ENCODE results near the gene SEPTIN12.

DNA sequence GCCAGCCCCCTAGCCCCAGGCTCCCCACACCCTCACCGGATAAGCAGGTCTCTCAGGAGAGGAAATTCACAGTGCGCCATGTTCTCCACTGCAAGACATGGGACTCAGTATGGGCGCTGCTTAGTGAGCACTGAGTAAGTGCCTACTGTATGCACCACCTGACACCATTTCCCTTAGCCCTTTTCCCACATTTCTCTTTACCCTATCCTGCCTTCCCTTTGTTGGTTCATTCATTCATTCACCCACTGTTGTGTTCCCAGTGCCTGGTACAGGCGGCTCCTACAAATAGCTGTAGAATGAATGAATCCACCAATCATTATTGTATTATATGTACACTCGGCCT, 10.1 kb downstream of the SEPTIN12 start:
- TF ChIP-seq, protein P1, sequence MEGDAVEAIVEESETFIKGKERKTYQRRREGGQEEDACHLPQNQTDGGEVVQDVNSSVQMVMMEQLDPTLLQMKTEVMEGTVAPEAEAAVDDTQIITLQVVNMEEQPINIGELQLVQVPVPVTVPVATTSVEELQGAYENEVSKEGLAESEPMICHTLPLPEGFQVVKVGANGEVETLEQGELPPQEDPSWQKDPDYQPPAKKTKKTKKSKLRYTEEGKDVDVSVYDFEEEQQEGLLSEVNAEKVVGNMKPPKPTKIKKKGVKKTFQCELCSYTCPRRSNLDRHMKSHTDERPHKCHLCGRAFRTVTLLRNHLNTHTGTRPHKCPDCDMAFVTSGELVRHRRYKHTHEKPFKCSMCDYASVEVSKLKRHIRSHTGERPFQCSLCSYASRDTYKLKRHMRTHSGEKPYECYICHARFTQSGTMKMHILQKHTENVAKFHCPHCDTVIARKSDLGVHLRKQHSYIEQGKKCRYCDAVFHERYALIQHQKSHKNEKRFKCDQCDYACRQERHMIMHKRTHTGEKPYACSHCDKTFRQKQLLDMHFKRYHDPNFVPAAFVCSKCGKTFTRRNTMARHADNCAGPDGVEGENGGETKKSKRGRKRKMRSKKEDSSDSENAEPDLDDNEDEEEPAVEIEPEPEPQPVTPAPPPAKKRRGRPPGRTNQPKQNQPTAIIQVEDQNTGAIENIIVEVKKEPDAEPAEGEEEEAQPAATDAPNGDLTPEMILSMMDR (IDR thresholded peaks at IDR 0.05): no peak
- TF ChIP-seq EZH2 (IDR thresholded peaks at IDR 0.05; ENCODE audit: borderline replicate concordance, insufficient read depth, low read depth, low read length, poor library complexity, severe bottlenecking): no peak

Measured in B cell (primary cell).